HL-60 (cell line): ENCODE results near the gene SLC25A26.

ENCODE experiments used
- CTCF ChIP-seq: IDR thresholded peaks from one replicate; pipeline ENCODE4 v1.5.1; 2011; ENCODE audit warnings: low read length, control low read depth, inconsistent platforms; ENCODE audit not compliant: insufficient read depth
- GABPA ChIP-seq: IDR thresholded peaks from 2 replicates; pipeline ENCODE4 v1.6.1; 2012; ENCODE audit warnings: low read depth

- no peak for TF ChIP-seq GABPA
- TF ChIP-seq CTCF = no peak
Measured at GRCh38 chr3:66409771-66410754, 189.3 kb downstream of the SLC25A26 start.
